Adipocyte (in vitro differentiated cells): Measurements from ENCODE around the gene HACD3.
"Not testable (repeated sequence)": the region's sequence is repeated elsewhere in the genome, so short reads cannot be mapped to it uniquely, and the experiment has no call there.

Experiments used
- DNase-seq: peaks from one replicate; pipeline ENCODE4 v3.0.0-alpha.2; 2015; ENCODE audit warnings: low read depth
- H3K27me3 ChIP-seq: replicated peaks from 2 replicates; pipeline ENCODE4 v1.7.0; 2013; ENCODE audit warnings: mild to moderate bottlenecking, low read length, moderate library complexity; ENCODE audit not compliant: control insufficient read depth, insufficient read depth
- H3K36me3 ChIP-seq: 2 replicates; pipeline ENCODE4 v1.7.0; 2013; ENCODE audit warnings: low read length, mild to moderate bottlenecking, moderate library complexity; ENCODE audit not compliant: control insufficient read depth, insufficient read depth, severe bottlenecking
- H3K4me1 ChIP-seq: 2 replicates; pipeline ENCODE4 v1.7.0; 2013; ENCODE audit warnings: mild to moderate bottlenecking, low read length, moderate library complexity; ENCODE audit not compliant: control insufficient read depth, insufficient read depth
- H3K4me3 ChIP-seq: 2 replicates; pipeline ENCODE4 v1.7.0; 2013; ENCODE audit warnings: mild to moderate bottlenecking, low read length, moderate library complexity
- H3K9ac ChIP-seq: 2 replicates; pipeline ENCODE4 v1.7.0; 2013; ENCODE audit warnings: mild to moderate bottlenecking, low read length, moderate library complexity
- H3K9me3 ChIP-seq: 2 replicates; pipeline ENCODE4 v1.7.0; 2013; ENCODE audit warnings: mild to moderate bottlenecking, low read length, moderate library complexity; ENCODE audit not compliant: control insufficient read depth

The HACD3 gene

GRCh38 chr15:65603559-65603958, 73.3 kb downstream of the HACD3 start:
- DNase-seq: no peak
- Histone ChIP-seq H3K27me3 (no peaks in the 10 kb centered on the region), H3K36me3 (peaks cover 63% of the 10 kb centered on the region), H3K9me3 (no peaks in the 10 kb centered on the region), H3K4me3 (no peak overlapping the region), H3K9ac (no peak overlapping the region), H3K4me1 (no peaks in the 10 kb centered on the region)

GRCh38 chr15:65610871-65611718, 80.8 kb downstream of the HACD3 start, which contains the start of gene INTS14:
Gene INTS14 (minus strand): TSS chr15:65611131. CDS start chr15:65607380, 3,751 bp downstream.
- peak; percentile 99 for DNase-seq
- Histone ChIP-seq H3K9me3 (no peaks in the 10 kb centered on the region), H3K9ac (peak within 1 kb of the TSS; percentile 96), H3K4me1 (peaks cover 26% of the 10 kb centered on the region), H3K27me3 (no peaks in the 10 kb centered on the region), H3K4me3 (peak within 1 kb of the TSS; percentile 99), H3K36me3 (peaks cover 3% of the 10 kb centered on the region)

- peak overlapping the region; percentile 96 for H3K9ac ChIP-seq
- H3K36me3 ChIP-seq: peaks cover 2% of the 10 kb centered on the region
- DNase-seq: peak; percentile 8
- peak overlapping the region; percentile 99 for H3K4me3 ChIP-seq
- no peaks in the 10 kb centered on the region for H3K9me3 ChIP-seq
- peaks cover 26% of the 10 kb centered on the region for H3K4me1 ChIP-seq
- no peaks in the 10 kb centered on the region for H3K27me3 ChIP-seq
These were observed 81.8 kb downstream of the HACD3 start for GRCh38 chr15:65611888-65612615.

GRCh38 chr15:65612616-65612946, 82.3 kb downstream of the HACD3 start:
- H3K4me3 ChIP-seq: peak overlapping the region; percentile 99
- H3K27me3 ChIP-seq: no peaks in the 10 kb centered on the region
- peaks cover 26% of the 10 kb centered on the region for H3K4me1 ChIP-seq
- no peaks in the 10 kb centered on the region for H3K9me3 ChIP-seq
- no peaks in the 10 kb centered on the region for H3K36me3 ChIP-seq
- no peak for DNase-seq
- H3K9ac ChIP-seq: peak overlapping the region; percentile 96

GRCh38 chr15:65612949-65613744, 82.9 kb downstream of the HACD3 start:
- Histone ChIP-seq H3K4me3 (no peak overlapping the region), H3K27me3 (no peaks in the 10 kb centered on the region), H3K9me3 (no peaks in the 10 kb centered on the region), H3K4me1 (peaks cover 26% of the 10 kb centered on the region), H3K36me3 (no peaks in the 10 kb centered on the region), H3K9ac (no peak overlapping the region)
- DNase-seq: no peak

GRCh38 chr15:65615887-65616286, 85.6 kb downstream of the HACD3 start:
- H3K4me1 ChIP-seq: peaks cover 18% of the 10 kb centered on the region
- not testable (repeated sequence) for H3K9ac ChIP-seq, H3K36me3 ChIP-seq, H3K9me3 ChIP-seq, H3K4me3 ChIP-seq, H3K27me3 ChIP-seq, DNase-seq

- no peaks in the 10 kb centered on the region for H3K27me3 ChIP-seq
- no peaks in the 10 kb centered on the region for H3K36me3 ChIP-seq
- H3K4me3 ChIP-seq: no peak overlapping the region
- DNase-seq: no peak
- no peak overlapping the region for H3K9ac ChIP-seq
- no peaks in the 10 kb centered on the region for H3K9me3 ChIP-seq
- no peaks in the 10 kb centered on the region for H3K4me1 ChIP-seq
These were observed 88.4 kb downstream of the HACD3 start for GRCh38 chr15:65618560-65619109.

- no peak for DNase-seq
- Histone ChIP-seq H3K36me3 (peaks cover 6% of the 10 kb centered on the region), H3K4me3 (no peak overlapping the region), H3K9ac (no peak overlapping the region), H3K27me3 (no peaks in the 10 kb centered on the region), H3K4me1 (no peaks in the 10 kb centered on the region), H3K9me3 (no peaks in the 10 kb centered on the region)
These were observed 89.5 kb downstream of the HACD3 start for GRCh38 chr15:65619626-65620290.

- Histone ChIP-seq H3K27me3 (no peaks in the 10 kb centered on the region), H3K4me3 (no peak overlapping the region), H3K9me3 (no peaks in the 10 kb centered on the region), H3K4me1 (no peaks in the 10 kb centered on the region), H3K9ac (no peak overlapping the region), H3K36me3 (peaks cover 17% of the 10 kb centered on the region)
- DNase-seq: no peak
These were observed 90.6 kb downstream of the HACD3 start for GRCh38 chr15:65620833-65621232.

GRCh38 chr15:65621638-65622037, 91.4 kb downstream of the HACD3 start, which contains the start of gene SLC24A1:
Gene SLC24A1 (plus strand): TSS chr15:65621938. CDS start chr15:65624081, 2,143 bp downstream.
- DNase-seq: no peak
- H3K4me3 ChIP-seq: no peak within 1 kb of the TSS
- no peaks in the 10 kb centered on the region for H3K27me3 ChIP-seq
- no peak within 1 kb of the TSS for H3K9ac ChIP-seq
- peaks cover 23% of the 10 kb centered on the region for H3K36me3 ChIP-seq
- H3K9me3 ChIP-seq: no peaks in the 10 kb centered on the region
- H3K4me1 ChIP-seq: no peaks in the 10 kb centered on the region
